Heart right ventricle (tissue), 16 donors: ENCODE measurements around the gene TMEM269. TPM values are rescaled to one million over a fixed set of nuclear protein-coding genes. Genes with fewer than 3 reads are reported as not detected.

Experiments used
- ATAC-seq, 8 donors: fragments of 200-7000 bp; cut with Tn5 transposase; one replicate each; pipeline ENCODE4 v1.9.1; 2020; ENCODE audit warnings: mild to moderate bottlenecking in 8 of 8, moderate library complexity in 8 of 8, moderate number of reproducible peaks in 1 of 8
- DNase-seq, 2 donors: peaks; one replicate each; pipeline ENCODE4 v3.0.0-alpha.2; 2020
- H3K27ac ChIP-seq, 10 donors: fragments of 200-600 bp; sonication (generic) in 2 of 10; one replicate each; pipeline versions ENCODE4 v1.5.0 to v1.8.0; 2020 to 2022; ENCODE audit warnings: mild to moderate bottlenecking in 3 of 10
- H3K27me3 ChIP-seq, 7 donors: fragments of 200-600 bp; one replicate each; pipeline ENCODE4 v1.8.0; 2021 to 2022; ENCODE audit warnings: mild to moderate bottlenecking in 2 of 7
- H3K36me3 ChIP-seq, 9 donors: fragments of 200-600 bp; sonication (generic) in 1 of 9; one replicate each; pipeline versions ENCODE4 v1.5.0 to v1.8.0; 2020 to 2022; ENCODE audit warnings: mild to moderate bottlenecking in 2 of 9
- H3K4me1 ChIP-seq, 9 donors: fragments of 200-600 bp; sonication (generic) in 1 of 9; one replicate each; pipeline versions ENCODE4 v1.5.0 to v1.8.0; 2020 to 2022; ENCODE audit warnings: mild to moderate bottlenecking in 4 of 9
- H3K4me3 ChIP-seq, 10 donors: fragments of 200-600 bp; sonication (generic) in 2 of 10; one replicate each; pipeline versions ENCODE4 v1.5.0 to v1.8.0; 2020 to 2022; ENCODE audit warnings: mild to moderate bottlenecking in 7 of 10, moderate library complexity in 2 of 10
- H3K9me3 ChIP-seq, 11 donors: fragments of 200-600 bp in 10 of 11; sonication (generic) in 2 of 11; one replicate each; pipeline versions ENCODE4 v1.5.0 to v1.8.0; 2013 to 2022; ENCODE audit warnings: mild to moderate bottlenecking in 2 of 11, control low read depth in 1 of 11, moderate library complexity in 1 of 11
- CTCF ChIP-seq, 9 donors: fragments of 200-600 bp; sonication (generic) in 2 of 9; IDR thresholded peaks; one replicate each; pipeline versions ENCODE4 v1.5.0 to v1.8.0; 2021 to 2022; ENCODE audit warnings: antibody characterized with exemption in 9 of 9, mild to moderate bottlenecking in 5 of 9, moderate library complexity in 1 of 9
- WGBS, 2 donors: extraction: QIAGEN DNeasy Blood & Tissue Kit; methylation state at CpG; one replicate each; pipeline ENCODE4 v1.1.7; 2013; ENCODE audit warnings: inconsistent platforms in 1 of 2; 5-methylcytosine and 5-hydroxymethylcytosine counted together
- intact Hi-C, 10 donors: fragments of 100-400 bp; cut with DNase I; formaldehyde crosslinking; loops; one replicate each; pipeline versions ENCODE4 v1.11.1 to v1.14.2; 2022
- polyA plus RNA-seq, 2 donors: library from polyadenylated mRNA; stranded (reverse); fragments of 200-250 nt; gene quantifications; one replicate each; pipeline ENCODE4 v1.2.3, GENCODE V29; 2013
- total RNA-seq, 10 donors: library from RNA; stranded (reverse); fragmentation: NEBNext Ultra II Directional in 3 of 10; extraction: Animal tissue kit (Norgen Biotek cat#: 25700) in 3 of 10; gene quantifications; one replicate each; pipeline versions ENCODE4 v1.2.1 to v1.2.4, GENCODE V29; 2021 to 2023
- donor health status: Arrhythmogenic right ventricular cardiomyopathy.
- donor health status: ischemic (EF 13 %, LVEDD 7.1; RV severe dilation, severe dysfunction).
- donor health status: healthy with polysubstance abuse.
- donor health status: DM: no; HTN: yes; CAD: no.
- donor health status: DM: no; HTN: no; CAD: no.
- donor health status: ischemic (EF 25% LVEDD 6.9; RV normal size, moderate dysfunction).
- donor health status: ischemic (EF 25% LVEDD 5.7; RV mildly dilated, moderate dysfunction).
- donor health status: healthy.
- donor health status: DM: yes; HTN: yes; CAD: no.
- donor health status: Ischemic cardiomyopathy.
- donor health status: ischemic (EF 35%, LVEDD 5.7; RV mildly dilated, moderate dysfunction).
- donor health status: nonischemic (EF 11% LVEDD 7.7; RV severe dilation, severe dysfunction).
- donor health status: DM: yes; HTN: yes; CAD: no.
- donor health status: PGD.
- donor health status: ischemic (EF 29% LVEDD 5.4; RV normal size, mild dysfunction).
- donor health status: nonischemic (EF 23%, LVEDD 6.1; RV moderate dilation, normal function).

Gene TMEM269
- total and polyA plus RNA-seq, 12 donors = 0.01 to 0.09 (median 0.07) TPM; not detected in 9

GRCh38 chr1:42841440-42842147 lies 56.8 kb downstream of the TMEM269 start:
- no peaks in the 10 kb centered on the region for H3K9me3 ChIP-seq
- 91 to 93% methylated on average over 2 of the region's 2 CpGs for WGBS, 2 donors
- no peak overlapping the region for H3K4me3 ChIP-seq
- DNase-seq (no peak), ATAC-seq (no peak)
- peaks cover 0 to 50% (median 0%) of the 10 kb centered on the region in 9 donors for H3K36me3 ChIP-seq
- intact Hi-C loops = no loop called here
- H3K27me3 ChIP-seq = no peaks in the 10 kb centered on the region
- peaks cover 0 to 19% (median 6%) of the 10 kb centered on the region in 9 donors for H3K4me1 ChIP-seq
- TF ChIP-seq CTCF (IDR thresholded peaks at IDR 0.05) = no peak
- H3K27ac ChIP-seq = no peak overlapping the region

GRCh38 chr1:42844592-42845140 lies 59.9 kb downstream of the TMEM269 start:
- intact Hi-C loops = no loop called here
- Histone ChIP-seq H3K4me3 (no peak overlapping the region), H3K27ac (no peak overlapping the region), H3K27me3 (no peaks in the 10 kb centered on the region), H3K9me3 (no peaks in the 10 kb centered on the region), H3K4me1 (peaks cover 5 to 29% (median 19%) of the 10 kb centered on the region in 9 donors), H3K36me3 (peaks cover 0 to 38% (median 5%) of the 10 kb centered on the region in 9 donors)
- DNase-seq = no peak
- no peak for TF ChIP-seq CTCF (IDR thresholded peaks at IDR 0.05)
- 94 to 97% methylated on average over 4 of the region's 4 CpGs for WGBS, 2 donors
- no peak for ATAC-seq

GRCh38 chr1:42845193-42845592 lies 60.4 kb downstream of the TMEM269 start:
- no peak for DNase-seq
- TF ChIP-seq CTCF (IDR thresholded peaks at IDR 0.05) = no peak
- WGBS, 2 donors = 61 to 78% methylated on average over 1 of the region's 1 CpG
- no peak for ATAC-seq
- Histone ChIP-seq H3K4me3 (peak overlapping the region in 2 of 10 donors; percentile 88 to 96), H3K27me3 (no peaks in the 10 kb centered on the region), H3K27ac (no peak overlapping the region), H3K36me3 (peaks cover 0 to 43% (median 5%) of the 10 kb centered on the region in 9 donors), H3K9me3 (no peaks in the 10 kb centered on the region), H3K4me1 (peaks cover 5 to 29% (median 19%) of the 10 kb centered on the region in 9 donors)
- intact Hi-C loops = no loop called here

GRCh38 chr1:42845866-42846256 lies 61.1 kb downstream of the TMEM269 start:
- Histone ChIP-seq H3K27me3 (no peaks in the 10 kb centered on the region), H3K4me1 (peaks cover 5 to 29% (median 19%) of the 10 kb centered on the region in 9 donors), H3K4me3 (peak overlapping the region; percentile 65 to 97 (median 87)), H3K9me3 (peaks cover 0 to under 1% (median 0%) of the 10 kb centered on the region in 11 donors), H3K27ac (peak overlapping the region in 7 of 10 donors; percentile 34 to 97 (median 94)), H3K36me3 (peaks cover 0 to 50% (median 9%) of the 10 kb centered on the region in 9 donors)
- ATAC-seq = peak in 7 of 8 donors; percentile 3 to 19 (median 9)
- WGBS, 2 donors = 5 to 6% methylated on average over 10 of the region's 10 CpGs
- no peak for DNase-seq
- intact Hi-C loops = loop anchor here in 2 of 10 donors (1.0 to 2.0 kb wide), 3 partner anchors 29 to 79 kb away; partner anchors contain the start of genes C1orf50 (in 2 of the 2), P3H1 (in 2 of the 2), ERMAP (in 1 of the 2) and SVBP (in 1 of the 2)
- TF ChIP-seq CTCF (IDR thresholded peaks at IDR 0.05) = no peak
